Vagina (tissue), 2 donors: ENCODE measurements around the gene OR4X2. TPM values are rescaled to one million over a fixed set of nuclear protein-coding genes. Genes with fewer than 3 reads are reported as not detected.
"Not testable (repeated sequence)": the region's sequence is repeated elsewhere in the genome, so short reads cannot be mapped to it uniquely, and the experiment has no call there.

Source experiments
- DNase-seq, 2 donors: peaks; one replicate each; pipeline ENCODE4 v3.0.0-alpha.2; 2017; ENCODE audit errors: extremely low spot score in 2 of 2
- H3K27ac ChIP-seq: fragments of 200-600 bp; sonication (generic); one replicate; pipeline ENCODE4 v1.5.1; 2019
- H3K27me3 ChIP-seq: fragments of 200-600 bp; sonication (generic); one replicate; pipeline ENCODE4 v1.5.1; 2019
- H3K36me3 ChIP-seq, 2 donors: fragments of 200-600 bp; sonication (generic); one replicate each; pipeline ENCODE4 v1.5.1; 2017 to 2019
- H3K4me1 ChIP-seq: fragments of 200-600 bp; sonication (generic); one replicate; pipeline ENCODE4 v1.5.1; 2019
- H3K4me3 ChIP-seq, 2 donors: fragments of 200-600 bp; sonication (generic); 1 replicate in 1 of 2; 2 replicates in 1 of 2; pipeline ENCODE4 v1.5.1; 2016 to 2019
- H3K9me3 ChIP-seq: fragments of 200-600 bp; sonication (generic); one replicate; pipeline ENCODE4 v1.5.1; 2019
- POLR2A ChIP-seq, 2 donors: fragments of 450-650 bp; IDR thresholded peaks; one replicate each; pipeline ENCODE4 v1.6.1; 2017; ENCODE audit warnings: antibody characterized with exemption in 2 of 2, mild to moderate bottlenecking in 2 of 2, moderate library complexity in 2 of 2
- POLR2AphosphoS5 ChIP-seq, 2 donors: sonication (generic); formaldehyde crosslinking; IDR thresholded peaks; one replicate each; pipeline ENCODE4 v1.9.0; 2017; ENCODE audit warnings: antibody characterized with exemption in 2 of 2, mild to moderate bottlenecking in 2 of 2, low read depth in 1 of 2; ENCODE audit not compliant: insufficient read depth in 1 of 2
- intact Hi-C: fragments of 100-400 bp; cut with DNase I; formaldehyde crosslinking; loops from one replicate; pipeline ENCODE4 v1.15.1; 2023
- total RNA-seq: library from RNA; depleted of rRNA; stranded (reverse); fragments of >200 nt; gene quantifications from one replicate; pipeline ENCODE4 v1.2.3, GENCODE V29; 2016
- TF ChIP-seq, protein P1 (sequence below), 3 experiments: fragments of 450-650 bp in 2 of 3; fragments of 200-600 bp in 1 of 3; sonication (generic) in 1 of 3; IDR thresholded peaks; one replicate each; pipeline ENCODE4 v1.5.1; 2017 to 2019; ENCODE audit warnings: antibody characterized with exemption in 3 of 3, mild to moderate bottlenecking in 2 of 3, moderate library complexity in 2 of 3

The OR4X2 gene, protein sequence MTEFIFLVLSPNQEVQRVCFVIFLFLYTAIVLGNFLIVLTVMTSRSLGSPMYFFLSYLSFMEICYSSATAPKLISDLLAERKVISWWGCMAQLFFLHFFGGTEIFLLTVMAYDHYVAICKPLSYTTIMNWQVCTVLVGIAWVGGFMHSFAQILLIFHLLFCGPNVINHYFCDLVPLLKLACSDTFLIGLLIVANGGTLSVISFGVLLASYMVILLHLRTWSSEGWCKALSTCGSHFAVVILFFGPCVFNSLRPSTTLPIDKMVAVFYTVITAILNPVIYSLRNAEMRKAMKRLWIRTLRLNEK
- total RNA-seq = not detected

DNA sequence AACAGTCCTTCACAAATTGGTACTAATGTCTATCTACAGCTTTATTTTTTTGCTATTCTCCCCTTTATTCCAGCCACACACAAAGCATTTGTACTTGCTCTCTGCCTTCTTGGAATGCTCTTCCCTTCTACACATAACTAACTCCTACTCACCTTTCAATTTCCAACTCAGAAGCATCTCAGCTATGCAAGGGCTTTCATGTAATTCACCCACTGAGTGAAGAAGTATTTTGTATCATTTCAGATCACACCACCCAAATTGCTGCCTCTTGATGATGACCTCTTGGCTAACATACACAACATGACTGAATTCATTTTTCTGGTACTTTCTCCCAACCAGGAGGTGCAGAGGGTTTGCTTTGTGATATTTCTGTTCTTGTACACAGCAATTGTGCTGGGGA, at the start of gene OR4X2:
TSS of gene OR4X2 (plus strand) at position 301 of the 400 bp plus-strand sequence. CDS start at position 301, 0 bp downstream.
- Histone ChIP-seq H3K4me3 (no peak within 1 kb of the TSS), H3K27ac (no peak within 1 kb of the TSS), H3K36me3 (no peaks in the 10 kb centered on the region), H3K4me1 (no peaks in the 10 kb centered on the region), H3K9me3 (peaks cover 10% of the 10 kb centered on the region), H3K27me3 (no peaks in the 10 kb centered on the region)
- no peak for TF ChIP-seq POLR2A (IDR thresholded peaks at IDR 0.05)
- TF ChIP-seq POLR2AphosphoS5 (IDR thresholded peaks at IDR 0.05; ENCODE audit: insufficient read depth in 1 of 2, low read depth in 1 of 2) = no peak
- TF ChIP-seq, protein P1, sequence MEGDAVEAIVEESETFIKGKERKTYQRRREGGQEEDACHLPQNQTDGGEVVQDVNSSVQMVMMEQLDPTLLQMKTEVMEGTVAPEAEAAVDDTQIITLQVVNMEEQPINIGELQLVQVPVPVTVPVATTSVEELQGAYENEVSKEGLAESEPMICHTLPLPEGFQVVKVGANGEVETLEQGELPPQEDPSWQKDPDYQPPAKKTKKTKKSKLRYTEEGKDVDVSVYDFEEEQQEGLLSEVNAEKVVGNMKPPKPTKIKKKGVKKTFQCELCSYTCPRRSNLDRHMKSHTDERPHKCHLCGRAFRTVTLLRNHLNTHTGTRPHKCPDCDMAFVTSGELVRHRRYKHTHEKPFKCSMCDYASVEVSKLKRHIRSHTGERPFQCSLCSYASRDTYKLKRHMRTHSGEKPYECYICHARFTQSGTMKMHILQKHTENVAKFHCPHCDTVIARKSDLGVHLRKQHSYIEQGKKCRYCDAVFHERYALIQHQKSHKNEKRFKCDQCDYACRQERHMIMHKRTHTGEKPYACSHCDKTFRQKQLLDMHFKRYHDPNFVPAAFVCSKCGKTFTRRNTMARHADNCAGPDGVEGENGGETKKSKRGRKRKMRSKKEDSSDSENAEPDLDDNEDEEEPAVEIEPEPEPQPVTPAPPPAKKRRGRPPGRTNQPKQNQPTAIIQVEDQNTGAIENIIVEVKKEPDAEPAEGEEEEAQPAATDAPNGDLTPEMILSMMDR (IDR thresholded peaks at IDR 0.05) = no peak
- intact Hi-C loops = no loop called here
- no peak for DNase-seq

DNA sequence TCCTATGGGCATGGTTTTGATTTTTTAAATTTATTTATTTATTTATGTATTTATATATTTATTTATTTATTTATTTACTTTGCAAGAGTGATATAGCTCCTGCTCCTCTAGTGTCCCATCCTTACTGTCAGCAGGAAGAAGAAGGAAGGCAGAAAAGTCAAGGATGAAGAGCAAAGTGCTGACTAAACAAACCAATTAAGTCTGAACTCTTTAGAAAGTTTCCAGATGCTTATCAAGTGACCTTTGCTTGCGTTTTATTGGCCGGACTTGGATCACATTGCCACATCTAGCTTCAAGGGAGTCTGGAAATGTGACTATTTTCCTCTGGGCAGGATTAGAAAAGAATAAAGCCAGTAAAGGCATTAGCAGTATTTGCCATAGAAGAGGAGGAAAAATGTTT, 37.0 kb upstream of the OR4X2 start:
- TF ChIP-seq POLR2AphosphoS5 (IDR thresholded peaks at IDR 0.05; ENCODE audit: insufficient read depth in 1 of 2, low read depth in 1 of 2) (no peak), POLR2A (IDR thresholded peaks at IDR 0.05) (no peak)
- TF ChIP-seq, protein P1 (IDR thresholded peaks at IDR 0.05) = no peak

DNA sequence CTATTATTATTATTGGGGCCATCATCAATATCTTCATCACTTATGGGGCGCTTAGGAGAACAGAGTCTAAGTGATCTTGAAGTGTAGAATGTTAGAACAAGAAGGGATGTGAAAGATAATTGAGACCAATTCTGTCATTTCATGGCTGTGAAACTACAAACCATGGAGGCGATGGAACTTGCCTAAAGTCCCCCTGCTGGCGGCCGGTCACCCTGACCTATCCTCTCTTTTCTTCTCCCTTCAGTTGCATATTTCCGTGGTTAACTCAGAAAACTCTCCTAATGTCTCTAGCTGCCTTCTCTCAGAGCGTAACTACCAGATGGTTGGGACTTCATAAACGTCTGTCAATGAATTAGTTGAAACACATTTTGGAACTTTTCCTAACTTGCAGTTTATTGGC, 34.9 kb upstream of the OR4X2 start:
- Histone ChIP-seq H3K27ac (no peak overlapping the region), H3K4me1 (no peaks in the 10 kb centered on the region)
- intact Hi-C loops = no loop called here

More for the DNA sequence above, 37.0 kb upstream of the OR4X2 start:
- Histone ChIP-seq H3K4me1 (no peaks in the 10 kb centered on the region), H3K36me3 (no peaks in the 10 kb centered on the region), H3K27me3 (no peaks in the 10 kb centered on the region), H3K4me3 (no peak overlapping the region), H3K9me3 (no peaks in the 10 kb centered on the region), H3K27ac (no peak overlapping the region)
- intact Hi-C loops = no loop called here
- no peak for DNase-seq

DNA sequence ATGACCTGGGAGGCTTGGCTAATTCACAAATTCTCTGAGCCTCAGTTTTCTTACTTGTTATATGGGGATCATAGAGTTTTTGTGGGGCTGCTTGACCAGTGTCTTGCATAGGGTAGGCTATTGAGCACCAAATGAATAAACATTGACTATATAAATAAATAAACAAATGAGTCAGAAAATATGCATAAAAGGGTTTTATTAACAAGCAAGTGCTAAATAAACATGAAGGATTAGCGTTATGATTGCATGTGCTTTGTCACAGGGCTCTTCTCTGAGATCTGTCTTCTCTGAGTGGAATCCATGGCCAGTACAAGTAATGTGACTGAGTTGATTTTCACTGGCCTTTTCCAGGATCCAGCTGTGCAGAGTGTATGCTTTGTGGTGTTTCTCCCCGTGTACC, 28.4 kb upstream of the OR4X2 start, which contains the start of gene OR4B1:
TSS of gene OR4B1 (plus strand) at position 301 of the 400 bp plus-strand sequence. CDS start at position 301, 0 bp downstream.
- intact Hi-C loops = no loop called here
- Histone ChIP-seq H3K27ac (no peak within 1 kb of the TSS), H3K4me3 (no peak within 1 kb of the TSS), H3K4me1 (no peaks in the 10 kb centered on the region), H3K27me3 (no peaks in the 10 kb centered on the region), H3K9me3 (no peaks in the 10 kb centered on the region), H3K36me3 (no peaks in the 10 kb centered on the region)
- TF ChIP-seq POLR2A (IDR thresholded peaks at IDR 0.05) = no peak
- TF ChIP-seq, protein P1 (IDR thresholded peaks at IDR 0.05) = no peak
- TF ChIP-seq POLR2AphosphoS5 (IDR thresholded peaks at IDR 0.05; ENCODE audit: insufficient read depth in 1 of 2, low read depth in 1 of 2) = no peak
- no peak for DNase-seq

More for the DNA sequence above, 34.9 kb upstream of the OR4X2 start:
- Histone ChIP-seq H3K27me3 (no peaks in the 10 kb centered on the region), H3K9me3 (no peaks in the 10 kb centered on the region), H3K36me3 (no peaks in the 10 kb centered on the region), H3K4me3 (no peak overlapping the region)
- TF ChIP-seq POLR2AphosphoS5 (IDR thresholded peaks at IDR 0.05; ENCODE audit: insufficient read depth in 1 of 2, low read depth in 1 of 2) (no peak), POLR2A (IDR thresholded peaks at IDR 0.05) (no peak)
- TF ChIP-seq, protein P1 (IDR thresholded peaks at IDR 0.05) = no peak
- DNase-seq = no peak

DNA sequence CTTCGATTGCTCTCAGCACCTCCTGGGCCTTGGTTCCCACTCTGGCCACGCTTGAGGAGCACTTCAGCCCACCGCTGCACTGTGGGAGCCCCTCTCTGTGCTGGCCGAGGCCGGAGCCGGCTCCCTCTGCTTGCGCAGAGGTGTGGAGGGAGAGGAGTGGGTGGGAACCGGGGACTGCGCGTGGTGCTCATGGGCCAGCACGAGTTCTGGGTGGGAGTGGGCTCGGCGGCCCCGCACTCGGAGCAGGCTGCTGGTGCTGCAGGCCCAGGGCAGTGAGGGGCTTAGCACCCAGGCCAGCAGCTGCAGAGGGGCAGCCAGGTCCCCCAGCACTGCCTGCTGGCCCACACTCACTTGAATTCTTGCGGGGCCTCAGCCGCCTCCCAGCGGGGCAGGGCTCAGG, 16.1 kb upstream of the OR4X2 start:
- Histone ChIP-seq H3K9me3 (no peaks in the 10 kb centered on the region), H3K4me1 (no peaks in the 10 kb centered on the region), H3K4me3 (no peak overlapping the region), H3K27ac (no peak overlapping the region), H3K27me3 (no peaks in the 10 kb centered on the region), H3K36me3 (no peaks in the 10 kb centered on the region)
- TF ChIP-seq, protein P1 (IDR thresholded peaks at IDR 0.05) = no peak
- TF ChIP-seq POLR2A (IDR thresholded peaks at IDR 0.05) (no peak), POLR2AphosphoS5 (IDR thresholded peaks at IDR 0.05; ENCODE audit: insufficient read depth in 1 of 2, low read depth in 1 of 2) (no peak)
- intact Hi-C loops = no loop called here
- DNase-seq = no peak

DNA sequence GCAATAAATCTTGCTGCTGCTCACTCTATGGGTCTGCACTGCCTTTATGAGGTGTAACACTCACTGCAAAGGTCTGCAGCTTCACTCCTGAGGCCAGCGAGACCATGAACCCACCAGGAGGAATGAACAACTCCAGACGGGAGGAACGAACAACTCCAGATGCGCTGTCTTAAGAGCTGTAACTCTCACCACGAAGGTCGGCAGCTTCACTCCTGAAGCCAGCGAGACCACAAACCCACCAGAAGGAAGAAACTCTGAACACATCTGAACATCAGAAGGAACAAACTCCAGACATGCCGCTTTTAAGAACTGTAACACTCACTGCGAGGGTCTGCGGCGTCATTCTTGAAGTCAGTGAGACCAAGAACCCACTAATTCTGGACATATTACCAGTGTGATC, 14.8 kb upstream of the OR4X2 start:
- H3K4me3 ChIP-seq, H3K27me3 ChIP-seq, intact Hi-C loops, DNase-seq, H3K4me1 ChIP-seq, H3K36me3 ChIP-seq, H3K9me3 ChIP-seq, H3K27ac ChIP-seq: not testable (repeated sequence)
